ENCODE data around the gene SPOCK1.

The SPOCK1 gene

GRCh38 chr5:137051161-137051560 is 448.0 kb downstream of the SPOCK1 start:
- TF ChIP-seq, protein P1, sequence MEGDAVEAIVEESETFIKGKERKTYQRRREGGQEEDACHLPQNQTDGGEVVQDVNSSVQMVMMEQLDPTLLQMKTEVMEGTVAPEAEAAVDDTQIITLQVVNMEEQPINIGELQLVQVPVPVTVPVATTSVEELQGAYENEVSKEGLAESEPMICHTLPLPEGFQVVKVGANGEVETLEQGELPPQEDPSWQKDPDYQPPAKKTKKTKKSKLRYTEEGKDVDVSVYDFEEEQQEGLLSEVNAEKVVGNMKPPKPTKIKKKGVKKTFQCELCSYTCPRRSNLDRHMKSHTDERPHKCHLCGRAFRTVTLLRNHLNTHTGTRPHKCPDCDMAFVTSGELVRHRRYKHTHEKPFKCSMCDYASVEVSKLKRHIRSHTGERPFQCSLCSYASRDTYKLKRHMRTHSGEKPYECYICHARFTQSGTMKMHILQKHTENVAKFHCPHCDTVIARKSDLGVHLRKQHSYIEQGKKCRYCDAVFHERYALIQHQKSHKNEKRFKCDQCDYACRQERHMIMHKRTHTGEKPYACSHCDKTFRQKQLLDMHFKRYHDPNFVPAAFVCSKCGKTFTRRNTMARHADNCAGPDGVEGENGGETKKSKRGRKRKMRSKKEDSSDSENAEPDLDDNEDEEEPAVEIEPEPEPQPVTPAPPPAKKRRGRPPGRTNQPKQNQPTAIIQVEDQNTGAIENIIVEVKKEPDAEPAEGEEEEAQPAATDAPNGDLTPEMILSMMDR (conservative IDR thresholded peaks at IDR 0.05; ENCODE audit: low read depth, low read length): no peak

DNA sequence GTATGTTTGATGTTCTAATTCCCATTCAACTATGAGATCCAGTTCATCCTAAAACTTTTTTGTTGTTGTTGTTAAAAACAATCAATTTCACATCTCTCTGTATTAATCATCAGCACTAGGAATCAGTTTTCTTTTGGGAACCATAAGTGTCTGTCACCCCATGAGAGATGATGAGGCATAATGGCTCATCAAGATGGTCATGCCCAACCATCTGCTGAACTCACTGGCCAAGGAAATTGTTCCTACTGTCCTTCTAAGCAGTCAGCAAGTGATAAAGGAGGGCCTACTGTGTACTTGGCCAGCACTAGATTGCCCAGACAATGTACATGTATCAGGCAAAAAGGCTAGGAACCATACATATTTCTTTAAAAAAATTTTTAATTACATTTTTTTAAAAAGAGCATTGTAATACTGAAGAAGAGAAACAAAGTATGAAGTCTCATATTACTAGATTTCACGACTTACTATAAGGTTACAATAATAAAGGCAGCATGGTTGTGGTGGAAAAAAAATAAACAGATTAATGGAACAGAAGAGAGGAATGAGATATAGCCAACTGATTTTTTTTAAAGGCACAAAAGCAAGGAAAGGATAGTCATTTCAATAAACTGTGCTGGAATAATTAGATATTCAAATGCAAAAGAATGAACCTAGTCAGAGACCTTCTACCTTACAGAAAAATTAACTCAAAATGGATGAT is 458.3 kb downstream of the SPOCK1 start:
- Histone ChIP-seq H3K27me3 (ENCODE audit: insufficient read depth, low read depth) (no peaks in the 10 kb centered on the region), H3K4me2 (no peak overlapping the region), H4K20me1 (ENCODE audit: insufficient read depth) (no peaks in the 10 kb centered on the region)

More at GRCh38 chr5:137051161-137051560, 448.0 kb downstream of the SPOCK1 start:
- Histone ChIP-seq H3K36me3 (ENCODE audit: insufficient read depth) (no peaks in the 10 kb centered on the region), H3K4me3 (IDR thresholded peaks at IDR 0.05; ENCODE audit: insufficient read depth, low read depth, low read length) (no peak overlapping the region), H2AFZ (ENCODE audit: low read depth) (no peak overlapping the region), H4K20me1 (ENCODE audit: insufficient read depth) (no peaks in the 10 kb centered on the region), H3K4me2 (no peak overlapping the region), H3K27me3 (ENCODE audit: insufficient read depth, low read depth) (no peaks in the 10 kb centered on the region), H3K27ac (no peak overlapping the region), H3K9ac (no peak overlapping the region), H3K79me2 (ENCODE audit: insufficient read depth, low read depth) (no peaks in the 10 kb centered on the region), H3K4me1 (ENCODE audit: low read depth, poor library complexity, severe bottlenecking) (peaks cover 28% of the 10 kb centered on the region)

GRCh38 chr5:137040024-137040423 is 459.1 kb downstream of the SPOCK1 start:
- no peaks in the 10 kb centered on the region for H3K27me3 ChIP-seq (ENCODE audit: insufficient read depth, low read depth)
- no peaks in the 10 kb centered on the region for H3K79me2 ChIP-seq (ENCODE audit: insufficient read depth, low read depth)
- H4K20me1 ChIP-seq (ENCODE audit: insufficient read depth): no peaks in the 10 kb centered on the region
- H3K4me1 ChIP-seq (ENCODE audit: low read depth, poor library complexity, severe bottlenecking): no peaks in the 10 kb centered on the region
- no peak overlapping the region for H3K4me2 ChIP-seq
- no peak overlapping the region for H3K4me3 ChIP-seq (IDR thresholded peaks at IDR 0.05; ENCODE audit: insufficient read depth, low read depth, low read length)
- H2AFZ ChIP-seq (ENCODE audit: low read depth): no peak overlapping the region
- H3K36me3 ChIP-seq (ENCODE audit: insufficient read depth): no peaks in the 10 kb centered on the region
- TF ChIP-seq, protein P1 (conservative IDR thresholded peaks at IDR 0.05; ENCODE audit: low read depth, low read length): no peak
- no peak overlapping the region for H3K9ac ChIP-seq
- no peak overlapping the region for H3K27ac ChIP-seq

More for the DNA sequence above, 458.3 kb downstream of the SPOCK1 start:
- TF ChIP-seq, protein P1 (conservative IDR thresholded peaks at IDR 0.05; ENCODE audit: low read depth, low read length): no peak
- no peak overlapping the region for H2AFZ ChIP-seq (ENCODE audit: low read depth)
- H3K9ac ChIP-seq: no peak overlapping the region
- no peaks in the 10 kb centered on the region for H3K36me3 ChIP-seq (ENCODE audit: insufficient read depth)
- no peaks in the 10 kb centered on the region for H3K4me1 ChIP-seq (ENCODE audit: low read depth, poor library complexity, severe bottlenecking)
- H3K79me2 ChIP-seq (ENCODE audit: insufficient read depth, low read depth): no peaks in the 10 kb centered on the region
- H3K27ac ChIP-seq: no peak overlapping the region
- H3K4me3 ChIP-seq (IDR thresholded peaks at IDR 0.05; ENCODE audit: insufficient read depth, low read depth, low read length): no peak overlapping the region

- no peak overlapping the region for H3K4me3 ChIP-seq (IDR thresholded peaks at IDR 0.05; ENCODE audit: insufficient read depth, low read depth, low read length)
- TF ChIP-seq, protein P1 (conservative IDR thresholded peaks at IDR 0.05; ENCODE audit: low read depth, low read length): no peak
- H3K36me3 ChIP-seq (ENCODE audit: insufficient read depth): no peaks in the 10 kb centered on the region
- no peak overlapping the region for H2AFZ ChIP-seq (ENCODE audit: low read depth)
- H3K9ac ChIP-seq: no peak overlapping the region
- H3K27ac ChIP-seq: no peak overlapping the region
- no peaks in the 10 kb centered on the region for H3K4me1 ChIP-seq (ENCODE audit: low read depth, poor library complexity, severe bottlenecking)
- no peaks in the 10 kb centered on the region for H3K79me2 ChIP-seq (ENCODE audit: insufficient read depth, low read depth)
- no peak overlapping the region for H3K4me2 ChIP-seq
- H3K27me3 ChIP-seq (ENCODE audit: insufficient read depth, low read depth): no peaks in the 10 kb centered on the region
- H4K20me1 ChIP-seq (ENCODE audit: insufficient read depth): no peaks in the 10 kb centered on the region
Measured at GRCh38 chr5:137037848-137038247, 461.3 kb downstream of the SPOCK1 start.
